GM12873 (cell line): ENCODE results near the gene ENDOD1.

ENCODE experiments used
- TF ChIP-seq, protein P1 (sequence below): IDR thresholded peaks from 2 replicates; pipeline ENCODE4 v1.5.1; 2012; ENCODE audit warnings: low read depth, mild to moderate bottlenecking, moderate library complexity, low read length, control low read depth; ENCODE audit not compliant: insufficient read depth; ENCODE audit errors: missing control alignments

The ENDOD1 gene

DNA sequence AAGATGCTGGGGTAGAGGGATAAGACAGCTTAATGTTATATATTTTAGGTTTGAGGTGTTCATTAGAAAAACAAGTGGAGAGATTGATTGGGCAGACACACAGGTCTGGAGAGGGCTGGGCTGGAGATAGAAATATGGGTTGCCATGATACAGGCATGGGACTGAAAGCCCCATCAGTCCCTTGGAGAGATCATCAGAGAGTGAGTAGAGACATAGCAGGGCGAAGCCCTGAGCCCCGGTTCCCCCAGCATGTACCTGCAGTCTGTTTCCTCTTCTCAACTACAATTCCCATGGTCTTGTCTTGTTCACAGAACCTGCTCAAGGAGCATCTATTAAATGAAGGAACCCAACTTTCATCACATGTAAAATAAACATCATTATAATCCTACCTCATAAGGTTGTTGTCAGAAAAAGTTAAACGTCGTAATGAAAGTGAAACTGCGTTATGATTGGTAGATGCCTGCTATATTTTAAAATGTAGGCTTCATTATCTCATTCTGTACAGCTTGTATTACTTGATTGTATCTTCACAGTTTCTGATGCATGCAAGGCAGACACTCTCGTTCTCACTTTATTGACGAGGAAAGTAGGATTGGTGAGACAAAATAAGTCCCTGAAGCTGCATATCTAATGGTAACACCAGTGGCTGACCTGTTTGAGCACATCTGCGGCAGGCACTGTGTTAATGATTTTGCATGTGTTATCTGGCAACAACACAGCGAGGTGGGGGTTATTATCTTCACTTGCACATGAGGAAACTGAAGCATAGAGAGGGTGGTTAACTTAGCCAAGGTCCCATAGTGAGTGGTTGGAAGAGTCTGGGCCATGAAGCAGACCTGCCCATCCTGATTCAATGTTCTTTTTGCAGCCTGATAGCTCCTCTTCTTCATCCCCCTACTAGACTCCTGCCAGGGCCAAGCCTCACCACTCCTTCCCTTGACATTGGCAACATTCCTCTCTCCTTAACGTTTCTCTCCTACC, 63.5 kb downstream of the ENDOD1 start:
- TF ChIP-seq, protein P1, sequence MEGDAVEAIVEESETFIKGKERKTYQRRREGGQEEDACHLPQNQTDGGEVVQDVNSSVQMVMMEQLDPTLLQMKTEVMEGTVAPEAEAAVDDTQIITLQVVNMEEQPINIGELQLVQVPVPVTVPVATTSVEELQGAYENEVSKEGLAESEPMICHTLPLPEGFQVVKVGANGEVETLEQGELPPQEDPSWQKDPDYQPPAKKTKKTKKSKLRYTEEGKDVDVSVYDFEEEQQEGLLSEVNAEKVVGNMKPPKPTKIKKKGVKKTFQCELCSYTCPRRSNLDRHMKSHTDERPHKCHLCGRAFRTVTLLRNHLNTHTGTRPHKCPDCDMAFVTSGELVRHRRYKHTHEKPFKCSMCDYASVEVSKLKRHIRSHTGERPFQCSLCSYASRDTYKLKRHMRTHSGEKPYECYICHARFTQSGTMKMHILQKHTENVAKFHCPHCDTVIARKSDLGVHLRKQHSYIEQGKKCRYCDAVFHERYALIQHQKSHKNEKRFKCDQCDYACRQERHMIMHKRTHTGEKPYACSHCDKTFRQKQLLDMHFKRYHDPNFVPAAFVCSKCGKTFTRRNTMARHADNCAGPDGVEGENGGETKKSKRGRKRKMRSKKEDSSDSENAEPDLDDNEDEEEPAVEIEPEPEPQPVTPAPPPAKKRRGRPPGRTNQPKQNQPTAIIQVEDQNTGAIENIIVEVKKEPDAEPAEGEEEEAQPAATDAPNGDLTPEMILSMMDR: no peak

- TF ChIP-seq, protein P1: no peak
These were observed 64.2 kb downstream of the ENDOD1 start for GRCh38 chr11:95153857-95154246.

- TF ChIP-seq, protein P1: peak; percentile 74
These were observed 64.9 kb downstream of the ENDOD1 start for GRCh38 chr11:95154514-95154913.

GRCh38 chr11:95155385-95155784, 65.7 kb downstream of the ENDOD1 start:
- TF ChIP-seq, protein P1: no peak

DNA sequence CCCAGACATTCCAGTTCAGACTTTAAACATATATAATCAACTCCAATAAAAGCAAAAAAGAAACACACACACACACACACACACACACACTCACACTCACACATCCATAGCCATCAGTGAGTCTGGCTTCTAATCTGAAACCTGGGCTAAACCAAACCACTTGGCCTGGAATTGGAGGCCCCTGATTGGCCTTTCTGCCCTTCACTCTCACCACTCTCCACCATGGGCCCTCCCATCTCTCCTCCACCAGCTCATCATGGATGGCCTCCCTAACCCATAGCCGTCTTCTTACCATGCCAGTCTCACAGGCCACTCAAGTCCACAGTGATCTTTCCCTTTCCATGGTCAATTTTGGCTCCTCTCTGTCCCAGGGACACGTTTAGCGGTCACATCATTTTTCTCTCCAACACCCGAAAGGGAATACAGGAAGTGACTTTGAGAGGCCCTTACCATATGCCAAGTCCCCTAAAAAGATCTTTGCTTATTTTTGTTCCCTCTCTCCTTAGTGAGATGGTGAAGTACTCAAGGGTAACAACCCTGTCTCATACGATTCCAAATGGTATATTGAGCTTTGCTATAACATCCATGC, 66.6 kb downstream of the ENDOD1 start:
- TF ChIP-seq, protein P1: no peak

DNA sequence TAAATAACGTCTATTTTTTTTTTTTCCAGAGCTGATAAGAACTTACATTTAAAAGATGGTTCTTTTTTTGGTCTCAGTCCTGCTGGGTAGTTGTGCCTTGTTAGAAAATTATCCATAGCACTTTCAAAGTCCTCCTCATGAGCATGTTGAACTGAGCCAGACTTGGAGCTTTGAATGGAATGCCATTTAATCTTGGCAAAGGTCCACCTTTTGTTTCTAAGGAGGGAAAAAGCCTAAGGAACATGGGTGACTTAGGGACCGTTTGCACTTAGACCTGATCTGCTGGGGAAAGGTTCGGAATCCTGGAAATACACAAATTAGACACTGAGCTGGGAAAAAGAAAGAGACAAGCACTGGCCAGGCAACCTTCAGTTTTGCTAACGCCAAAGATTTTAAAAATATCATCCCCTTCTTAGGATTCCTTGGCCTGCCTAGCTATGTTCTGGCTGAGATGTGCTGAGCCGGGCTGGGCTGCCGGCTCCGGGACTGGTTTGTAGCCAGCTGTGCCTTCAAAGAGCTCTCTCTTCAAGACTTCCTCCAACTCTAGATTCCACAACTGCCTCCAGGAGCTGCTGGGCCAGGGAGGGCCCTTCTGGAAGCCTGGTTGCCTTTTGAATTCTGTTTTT, 67.4 kb downstream of the ENDOD1 start:
- TF ChIP-seq, protein P1: no peak

DNA sequence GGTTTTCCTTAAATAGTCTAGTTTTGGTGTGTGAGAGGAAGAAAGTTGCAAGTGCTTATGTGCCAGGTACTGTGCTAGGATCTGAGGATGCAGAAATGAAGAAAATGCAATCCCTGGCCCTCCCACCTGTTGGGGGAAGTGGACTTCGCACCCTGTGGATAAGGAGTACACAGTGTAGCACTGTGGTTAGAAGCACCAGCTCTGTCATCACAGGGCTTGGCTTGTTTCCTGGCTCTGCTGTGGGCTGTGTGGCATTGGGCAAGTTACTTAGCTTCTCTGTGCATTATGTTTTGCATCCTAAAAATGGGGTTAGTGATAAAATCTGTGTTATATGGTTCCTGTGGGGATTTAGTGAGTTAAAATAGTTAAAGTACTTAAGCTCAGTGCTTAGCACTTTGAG, 68.2 kb downstream of the ENDOD1 start:
- TF ChIP-seq, protein P1: no peak
